GM15510 (cell line): Measurements from ENCODE around the gene ATP8B4.

Source experiments
- POLR2A ChIP-seq: IDR thresholded peaks from 3 replicates; pipeline ENCODE4 v1.6.1; 2011; ENCODE audit warnings: borderline replicate concordance; ENCODE audit not compliant: insufficient read length; ENCODE audit errors: extremely low read depth

ATP8B4 gene

GRCh38 chr15:50119063-50120040, at the start of gene ATP8B4:
Gene ATP8B4 (minus strand): TSS chr15:50119233. CDS start chr15:50106966, 12,267 bp downstream.
- no peak for TF ChIP-seq POLR2A

GRCh38 chr15:50168379-50168778, 49.3 kb upstream of the ATP8B4 start:
- no peak for TF ChIP-seq POLR2A

- TF ChIP-seq POLR2A = no peak
Measured at GRCh38 chr15:50167110-50167509, 48.1 kb upstream of the ATP8B4 start.

- no peak for TF ChIP-seq POLR2A
Measured at GRCh38 chr15:50166216-50166615, 47.2 kb upstream of the ATP8B4 start.

DNA sequence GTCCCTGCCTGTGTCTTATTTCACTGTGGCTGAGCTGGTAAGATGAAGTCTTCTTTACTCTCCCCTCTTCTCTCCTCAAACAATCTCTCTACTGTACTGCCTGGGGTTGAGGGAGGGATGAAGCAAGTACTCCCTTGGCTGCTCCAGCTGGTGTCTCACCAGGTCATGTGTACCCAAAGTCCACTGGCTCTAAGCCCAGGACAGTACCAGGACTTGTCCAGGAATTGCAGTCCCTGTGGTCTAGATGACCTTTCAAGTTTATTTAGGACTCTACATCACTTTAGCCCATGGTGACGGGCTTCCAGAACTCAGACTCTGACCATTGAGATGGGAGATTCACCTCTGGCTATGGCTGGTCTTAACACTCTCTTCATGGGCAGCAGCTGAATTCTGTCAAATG, 45.4 kb upstream of the ATP8B4 start:
- TF ChIP-seq POLR2A = no peak

DNA sequence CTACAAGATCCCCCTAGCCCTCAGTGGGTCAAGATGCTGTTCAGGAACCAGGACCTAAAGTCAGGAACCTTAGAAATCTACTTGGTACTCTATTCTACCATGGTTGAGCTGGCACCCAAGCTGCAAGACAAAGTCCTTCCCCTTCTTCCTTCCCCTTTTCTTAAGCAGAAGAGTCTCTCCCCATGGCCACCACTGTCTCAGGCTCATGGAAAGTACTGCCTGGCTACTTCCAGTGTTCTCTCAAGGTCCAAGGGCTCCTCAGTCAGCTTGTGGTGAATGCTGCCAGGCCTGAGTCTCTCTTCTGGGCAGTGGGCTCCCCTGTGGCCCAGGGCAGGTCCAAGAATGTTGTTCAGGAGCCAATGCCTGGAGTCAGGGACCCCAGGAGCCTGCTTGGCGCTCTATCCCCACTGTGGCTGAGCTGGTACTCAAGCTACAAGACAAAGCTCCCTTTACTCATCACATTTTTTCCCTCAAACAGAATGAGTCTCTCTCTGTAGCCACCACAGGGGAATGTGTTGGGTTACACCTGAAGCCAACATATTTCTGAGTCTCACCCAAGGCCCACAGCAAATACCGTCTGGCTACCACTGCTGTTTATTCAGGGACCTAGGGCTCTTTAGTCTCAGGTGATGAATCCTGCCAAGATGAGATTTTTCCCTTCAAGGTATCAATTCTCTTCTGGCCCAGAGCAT, 44.8 kb upstream of the ATP8B4 start:
- no peak for TF ChIP-seq POLR2A

DNA sequence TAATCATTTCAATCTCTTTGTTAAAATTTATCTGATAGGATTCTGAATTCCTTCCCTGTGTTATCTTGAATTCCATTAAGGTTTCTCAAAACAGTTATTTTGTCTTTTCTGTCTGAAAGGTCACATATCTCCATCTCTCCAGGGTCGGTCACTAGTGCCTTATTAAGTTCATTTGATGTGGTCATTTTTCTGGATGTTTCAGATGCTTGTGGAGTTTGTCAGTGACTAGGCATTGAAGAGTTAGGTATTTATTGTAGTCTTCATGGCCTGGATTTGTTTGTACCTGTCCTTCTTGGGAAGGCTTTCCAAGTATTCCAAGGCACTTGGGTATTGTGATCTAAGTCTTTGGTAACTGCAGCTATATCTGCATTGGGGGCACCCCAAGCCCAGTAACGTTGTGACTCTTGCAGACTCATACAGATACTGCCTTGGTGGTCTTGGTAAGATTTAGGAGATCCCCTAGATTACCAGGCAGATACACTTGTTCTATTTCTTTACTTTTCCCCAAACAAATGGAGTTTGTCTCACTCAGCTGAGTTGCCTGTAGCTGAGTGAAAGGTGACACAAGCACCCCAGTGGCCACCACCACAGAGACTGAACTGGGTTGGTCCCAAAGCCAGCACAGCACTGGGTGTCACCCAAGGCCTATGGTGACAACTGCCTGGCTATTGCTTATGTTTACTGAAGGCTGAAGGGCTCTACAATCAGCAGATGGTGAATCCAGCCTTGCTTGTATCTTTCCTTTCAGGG, 44.1 kb upstream of the ATP8B4 start:
- TF ChIP-seq POLR2A = no peak

- no peak for TF ChIP-seq POLR2A
Measured at GRCh38 chr15:50151476-50151875, 32.4 kb upstream of the ATP8B4 start.

GRCh38 chr15:50150851-50151250, 31.8 kb upstream of the ATP8B4 start:
- no peak for TF ChIP-seq POLR2A

GRCh38 chr15:50150349-50150748, 31.3 kb upstream of the ATP8B4 start:
- no peak for TF ChIP-seq POLR2A

- TF ChIP-seq POLR2A = no peak
Measured at GRCh38 chr15:50149090-50149489, 30.1 kb upstream of the ATP8B4 start.

- no peak for TF ChIP-seq POLR2A
Measured at GRCh38 chr15:50148362-50148963, 29.4 kb upstream of the ATP8B4 start.

- no peak for TF ChIP-seq POLR2A
Measured at GRCh38 chr15:50146632-50147031, 27.6 kb upstream of the ATP8B4 start.

DNA sequence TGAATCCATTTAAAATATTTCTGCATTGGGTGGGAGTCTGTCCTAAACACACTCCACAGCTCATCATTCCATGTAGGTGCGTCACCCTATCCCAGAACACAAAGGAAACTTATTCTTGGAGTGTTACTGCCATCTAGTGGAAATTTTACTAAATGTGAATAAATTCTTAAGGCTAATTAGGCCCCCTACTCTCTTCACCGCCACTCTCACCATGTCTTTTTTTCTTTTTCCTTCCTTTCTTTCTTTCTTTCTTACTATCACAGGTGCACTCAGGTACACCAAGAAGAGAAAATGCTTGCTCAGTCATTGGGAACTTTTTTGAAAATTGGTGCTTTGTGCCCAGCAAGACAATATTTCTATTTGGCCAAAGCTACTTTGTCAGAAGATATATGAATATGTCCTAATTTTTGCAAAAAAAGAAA, 26.4 kb upstream of the ATP8B4 start:
- no peak for TF ChIP-seq POLR2A

DNA sequence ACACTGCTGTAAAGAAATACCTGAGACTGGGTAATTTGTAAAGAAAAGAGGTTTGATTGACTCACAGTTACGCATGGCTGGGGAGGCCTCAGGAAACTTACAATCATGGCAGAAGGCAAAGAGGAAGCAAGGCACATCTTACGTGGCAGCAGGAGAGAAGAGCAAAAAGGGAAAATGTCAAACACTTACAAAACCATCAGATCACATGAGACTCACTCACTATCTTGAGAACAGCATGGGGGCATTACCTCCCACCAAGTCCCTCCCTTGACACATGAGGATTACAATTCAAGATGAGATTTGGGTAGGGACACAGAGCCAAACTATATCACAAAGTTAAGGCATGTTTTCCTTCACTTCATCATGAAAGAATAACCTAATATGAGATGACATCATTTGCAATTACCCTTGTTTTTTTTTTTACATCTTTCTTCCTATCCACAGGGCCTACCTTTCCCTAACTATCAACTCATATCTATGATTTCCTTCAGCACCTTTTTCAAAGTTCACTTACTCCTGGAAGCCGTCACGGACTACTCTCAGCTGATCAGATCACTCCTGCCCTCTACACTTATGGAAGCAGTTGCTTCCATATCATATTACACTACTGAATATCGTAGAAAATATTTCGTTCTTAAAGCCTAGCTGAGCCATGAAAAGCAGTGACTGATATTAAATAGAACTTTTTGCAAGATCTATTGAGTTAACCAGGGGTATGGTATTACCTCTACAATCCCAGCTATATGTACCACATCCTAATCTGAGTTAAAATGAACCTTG, 25.5 kb upstream of the ATP8B4 start:
- TF ChIP-seq POLR2A = no peak
